Activated T-cell treated with anti-CD3 and anti-CD28 coated beads for 4 hours (primary cell): ENCODE results near the gene MBD6.
A peak's percentile ranks its signal among the peaks of the same experiment; 100 is the strongest.
"Not testable (repeated sequence)": the region's sequence is repeated elsewhere in the genome, so short reads cannot be mapped to it uniquely, and the experiment has no call there.

Experiments
- DNase-seq: peaks from one replicate; pipeline ENCODE4 v3.0.0-alpha.2; 2020

MBD6 gene

GRCh38 chr12:57515408-57515933, 7.2 kb upstream of the MBD6 start:
- no peak for DNase-seq

- no peak for DNase-seq
These were observed 6.6 kb upstream of the MBD6 start for GRCh38 chr12:57515934-57516541.

GRCh38 chr12:57516617-57517153, 5.9 kb upstream of the MBD6 start:
- no peak for DNase-seq

GRCh38 chr12:57517187-57517586, 5.4 kb upstream of the MBD6 start:
- no peak for DNase-seq

- DNase-seq = not testable (repeated sequence)
These were observed 4.9 kb upstream of the MBD6 start for GRCh38 chr12:57517718-57518117.

- DNase-seq = no peak
These were observed 4.3 kb upstream of the MBD6 start for GRCh38 chr12:57518176-57518919.

- DNase-seq = no peak
These were observed 3.5 kb upstream of the MBD6 start for GRCh38 chr12:57518920-57519795.

- DNase-seq = no peak
These were observed 2.9 kb upstream of the MBD6 start for GRCh38 chr12:57519796-57520052.

- DNase-seq = peak; percentile 99
These were observed 2.4 kb upstream of the MBD6 start, which contains the start of gene DDIT3 for GRCh38 chr12:57520053-57520818. Gene DDIT3 (minus strand): TSS chr12:57520514. CDS start chr12:57517406, 3,108 bp downstream.

GRCh38 chr12:57521525-57522010, 1.1 kb upstream of the MBD6 start:
- DNase-seq = peak; percentile 11

- DNase-seq = peak; percentile 40
These were observed 472 bp downstream of the MBD6 start for GRCh38 chr12:57522887-57523705.

- no peak for DNase-seq
These were observed 1.3 kb downstream of the MBD6 start for GRCh38 chr12:57523706-57524614.

- DNase-seq = no peak
These were observed 2.4 kb downstream of the MBD6 start for GRCh38 chr12:57524814-57525614.

- no peak for DNase-seq
These were observed 3.2 kb downstream of the MBD6 start for GRCh38 chr12:57525615-57526383.

- DNase-seq = no peak
These were observed 4.0 kb downstream of the MBD6 start for GRCh38 chr12:57526477-57527126.

- DNase-seq = no peak
These were observed 4.6 kb downstream of the MBD6 start for GRCh38 chr12:57527184-57527583.

- DNase-seq = no peak
These were observed 5.6 kb downstream of the MBD6 start for GRCh38 chr12:57528176-57528575.
